KOPT-K1 (cell line): ENCODE measurements around the gene GRIK4.

ENCODE experiments used
- H3K27ac ChIP-seq: fragments of 200-600 bp; sonication (generic); 2 replicates; pipeline ENCODE4 v1.5.1; 2016; ENCODE audit warnings: antibody characterized with exemption, mild to moderate bottlenecking, low read depth, low read length; ENCODE audit not compliant: poor library complexity, severe bottlenecking
- H3K36me3 ChIP-seq: fragments of 200-600 bp; sonication (generic); 2 replicates; pipeline ENCODE4 v1.5.1; 2017; ENCODE audit warnings: antibody characterized with exemption, mild to moderate bottlenecking, low read length, moderate library complexity; ENCODE audit not compliant: insufficient read depth
- H3K9me3 ChIP-seq: fragments of 200-600 bp; sonication (generic); 2 replicates; pipeline ENCODE4 v1.5.1; 2017; ENCODE audit warnings: antibody characterized with exemption, low read length, mild to moderate bottlenecking; ENCODE audit not compliant: insufficient read depth, poor library complexity, severe bottlenecking

GRIK4 gene

GRCh38 chr11:120516461-120517389 lies 5.2 kb downstream of the GRIK4 start:
- Histone ChIP-seq H3K9me3 (no peaks in the 10 kb centered on the region), H3K27ac (no peak overlapping the region), H3K36me3 (no peaks in the 10 kb centered on the region)

DNA sequence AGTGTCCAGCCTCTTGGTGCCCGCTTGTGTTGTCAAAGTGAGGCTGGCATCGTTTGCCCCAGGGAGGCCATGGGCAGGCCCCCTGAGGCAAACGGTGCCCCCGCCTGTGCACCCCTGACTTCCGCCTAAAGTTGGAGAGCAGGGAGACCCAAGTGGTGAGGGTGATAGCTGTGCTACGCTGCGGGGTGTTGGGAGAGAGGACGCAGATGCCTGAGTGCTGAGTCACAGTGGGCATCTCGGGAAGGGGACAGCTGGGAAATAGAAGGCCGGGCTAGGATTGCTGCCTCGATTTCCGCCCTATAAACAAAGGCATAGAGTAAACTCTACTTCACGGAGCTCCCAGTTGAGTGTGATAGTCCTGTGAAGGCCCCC lies 5.8 kb downstream of the GRIK4 start:
- H3K27ac ChIP-seq, result no peak overlapping the region
- H3K9me3 ChIP-seq, result no peaks in the 10 kb centered on the region
- H3K36me3 ChIP-seq, result no peaks in the 10 kb centered on the region

DNA sequence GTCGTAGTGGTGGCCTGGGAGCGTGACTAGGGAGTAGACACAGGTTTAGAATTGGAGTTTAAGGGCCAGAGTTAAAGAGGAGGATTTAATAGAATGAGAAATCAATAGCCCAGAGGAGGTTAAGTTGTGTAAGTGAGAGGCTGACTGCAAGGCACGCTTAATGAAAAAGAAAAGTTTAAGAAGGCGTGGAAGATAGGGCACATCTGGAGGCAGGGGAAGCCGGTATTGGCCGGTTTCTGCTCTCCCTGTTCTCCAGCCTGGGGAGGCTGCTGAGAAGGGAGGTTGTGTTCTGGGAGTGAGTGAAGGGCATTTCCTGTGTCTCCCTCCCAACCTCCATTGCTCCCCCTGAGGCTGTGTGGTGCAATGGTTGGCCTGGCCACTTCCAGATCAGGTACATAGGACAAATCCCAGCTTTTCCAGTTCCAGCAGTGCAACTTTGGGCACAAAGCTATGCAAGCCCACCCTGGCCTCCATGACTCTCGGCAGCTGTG lies 6.3 kb downstream of the GRIK4 start:
- H3K9me3 ChIP-seq, result no peaks in the 10 kb centered on the region
- no peak overlapping the region for H3K27ac ChIP-seq
- H3K36me3 ChIP-seq, result no peaks in the 10 kb centered on the region

DNA sequence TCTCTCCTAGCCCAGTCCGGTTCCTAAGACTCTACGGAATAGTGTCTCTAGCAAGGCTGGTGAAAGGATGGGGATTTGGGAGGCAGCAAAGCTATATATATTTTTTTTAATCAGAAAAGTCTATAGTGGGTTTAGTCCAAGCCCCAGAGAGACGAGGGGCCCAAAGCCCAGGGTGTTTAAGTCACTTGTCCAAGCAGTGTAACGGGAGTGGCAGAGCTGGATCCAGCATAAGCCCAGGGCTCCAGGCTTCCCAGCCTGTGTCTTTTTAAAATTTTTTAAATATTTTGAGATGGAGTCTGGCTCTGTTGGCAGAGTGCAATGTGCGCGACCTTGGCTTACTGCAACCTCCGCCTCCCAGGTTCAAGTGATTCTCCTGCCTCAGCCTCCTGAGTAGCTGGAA lies 6.8 kb downstream of the GRIK4 start:
- Histone ChIP-seq H3K9me3 (no peaks in the 10 kb centered on the region), H3K27ac (no peak overlapping the region), H3K36me3 (no peaks in the 10 kb centered on the region)

DNA sequence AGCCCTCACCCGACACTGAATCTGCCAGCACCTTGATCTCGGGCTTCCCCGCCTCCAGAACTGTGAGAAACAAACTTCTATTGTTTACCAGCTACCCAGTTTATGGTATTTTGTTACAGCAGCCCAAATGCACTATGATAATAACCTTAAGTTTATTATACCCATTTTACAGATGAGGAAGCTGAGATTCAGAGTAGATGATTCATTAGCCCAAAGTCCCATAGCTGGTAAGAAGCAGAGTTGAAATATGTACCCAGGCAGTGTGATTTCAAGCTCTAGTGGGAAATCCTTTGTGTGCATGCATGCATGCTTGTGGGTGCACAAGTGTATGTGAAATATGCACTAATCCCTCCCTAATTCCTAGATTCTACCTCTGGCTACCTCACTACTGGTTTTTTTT lies 7.9 kb downstream of the GRIK4 start:
- no peaks in the 10 kb centered on the region for H3K36me3 ChIP-seq
- no peaks in the 10 kb centered on the region for H3K9me3 ChIP-seq
- no peak overlapping the region for H3K27ac ChIP-seq

GRCh38 chr11:120520091-120520822 lies 8.7 kb downstream of the GRIK4 start:
- Histone ChIP-seq H3K36me3 (no peaks in the 10 kb centered on the region), H3K9me3 (no peaks in the 10 kb centered on the region), H3K27ac (no peak overlapping the region)

DNA sequence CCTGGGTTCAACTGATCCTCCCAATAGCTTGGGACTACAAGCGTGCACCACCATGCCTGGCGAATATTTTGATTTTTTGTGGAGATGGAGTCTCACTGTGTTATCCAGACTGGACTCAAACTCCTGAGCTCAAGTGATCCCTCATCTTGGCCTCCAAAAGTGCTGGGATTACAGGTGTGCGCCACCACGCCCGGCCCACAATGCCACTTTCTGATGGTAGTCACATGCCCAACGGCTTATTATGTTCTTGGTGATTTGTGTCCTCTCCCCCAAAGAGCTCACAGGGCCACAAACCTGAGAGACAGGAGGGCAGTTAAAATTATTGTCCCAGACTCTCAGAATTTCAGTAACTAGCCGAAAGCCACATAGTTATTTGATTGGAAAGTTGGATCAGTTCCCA lies 9.6 kb downstream of the GRIK4 start:
- Histone ChIP-seq H3K36me3 (no peaks in the 10 kb centered on the region), H3K9me3 (no peaks in the 10 kb centered on the region), H3K27ac (no peak overlapping the region)

- H3K27ac ChIP-seq, result no peak overlapping the region
- no peaks in the 10 kb centered on the region for H3K36me3 ChIP-seq
- no peaks in the 10 kb centered on the region for H3K9me3 ChIP-seq
Measured at GRCh38 chr11:120522021-120522420, 10.5 kb downstream of the GRIK4 start.

GRCh38 chr11:120522736-120523135 lies 11.2 kb downstream of the GRIK4 start:
- no peak overlapping the region for H3K27ac ChIP-seq

GRCh38 chr11:120523196-120523595 lies 11.6 kb downstream of the GRIK4 start:
- Histone ChIP-seq H3K27ac (no peak overlapping the region), H3K9me3 (no peaks in the 10 kb centered on the region)

More at GRCh38 chr11:120522736-120523135, 11.2 kb downstream of the GRIK4 start:
- Histone ChIP-seq H3K36me3 (no peaks in the 10 kb centered on the region), H3K9me3 (no peaks in the 10 kb centered on the region)

DNA sequence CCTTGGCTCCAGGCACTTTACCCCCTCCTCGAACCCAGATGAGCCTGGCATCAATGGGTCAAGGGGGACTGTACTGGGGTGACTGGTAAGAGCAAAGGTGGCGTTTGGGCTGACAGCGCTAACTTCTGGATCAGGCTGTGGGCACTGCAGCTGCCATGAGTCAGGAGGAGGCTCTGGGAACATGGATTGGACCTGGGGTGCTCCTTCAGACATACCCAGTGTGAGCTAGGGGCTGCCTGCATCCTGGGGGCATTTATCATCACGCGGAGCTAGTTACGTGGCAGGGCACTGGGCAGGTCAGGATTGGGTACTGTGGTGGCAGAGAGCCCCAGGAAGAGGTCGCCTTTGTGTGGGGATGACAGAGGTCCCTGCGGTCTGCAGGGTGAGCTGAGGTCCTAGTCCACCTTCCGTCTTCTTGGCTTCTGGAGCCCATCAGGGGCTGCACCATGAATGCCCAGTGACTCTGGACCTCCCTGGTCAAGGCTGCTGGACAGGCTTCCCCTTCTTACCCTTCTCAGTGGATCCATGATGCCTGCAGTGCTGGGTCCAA lies 13.1 kb downstream of the GRIK4 start:
- no peaks in the 10 kb centered on the region for H3K36me3 ChIP-seq
- H3K9me3 ChIP-seq, result no peaks in the 10 kb centered on the region
- H3K27ac ChIP-seq, result no peak overlapping the region

More at GRCh38 chr11:120523196-120523595, 11.6 kb downstream of the GRIK4 start:
- H3K36me3 ChIP-seq, result no peaks in the 10 kb centered on the region

DNA sequence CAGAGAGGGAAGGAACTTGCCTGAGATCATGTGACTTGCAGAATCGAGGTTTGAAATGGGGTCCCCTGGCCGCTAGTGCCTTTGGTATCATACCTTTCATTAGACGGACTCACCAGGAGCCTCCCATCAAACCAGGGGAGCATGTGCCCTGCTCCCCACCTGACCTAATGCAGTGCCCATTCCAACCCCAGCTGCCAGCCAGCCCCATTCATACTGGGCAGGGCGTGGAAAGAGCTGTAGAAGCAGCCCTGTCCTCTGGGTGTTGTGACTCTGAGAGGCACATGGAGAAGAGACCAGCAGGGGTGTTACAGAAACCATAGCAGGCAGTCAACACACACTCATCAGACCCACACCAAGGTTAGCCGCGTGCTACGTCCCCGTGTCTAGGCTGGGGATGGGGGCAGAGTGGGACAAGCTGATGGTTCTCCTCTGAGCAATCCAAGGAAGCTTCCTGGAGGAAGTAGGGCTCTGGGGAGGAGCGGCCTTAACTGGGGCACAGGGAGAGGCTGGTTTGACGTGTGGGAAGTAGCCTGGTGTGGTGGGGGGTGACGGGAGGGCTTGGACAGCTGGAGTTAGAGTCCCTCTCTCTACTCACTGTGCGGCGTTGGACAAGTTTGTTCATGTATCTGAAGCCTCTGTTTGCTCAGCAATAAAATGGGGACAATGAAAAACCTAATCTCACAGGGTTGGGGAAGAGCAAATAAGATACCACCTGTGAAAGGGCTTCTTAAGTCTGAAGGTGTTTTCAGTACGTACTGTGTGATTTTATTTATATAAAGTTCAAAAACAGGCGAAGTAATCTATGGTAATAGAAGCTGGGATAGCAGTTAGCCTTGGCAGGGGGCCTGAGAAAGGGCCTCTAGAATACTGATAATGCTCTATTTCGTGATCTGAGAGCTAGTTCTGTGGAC lies 14.0 kb downstream of the GRIK4 start:
- no peak overlapping the region for H3K27ac ChIP-seq
- no peaks in the 10 kb centered on the region for H3K36me3 ChIP-seq
- no peaks in the 10 kb centered on the region for H3K9me3 ChIP-seq

DNA sequence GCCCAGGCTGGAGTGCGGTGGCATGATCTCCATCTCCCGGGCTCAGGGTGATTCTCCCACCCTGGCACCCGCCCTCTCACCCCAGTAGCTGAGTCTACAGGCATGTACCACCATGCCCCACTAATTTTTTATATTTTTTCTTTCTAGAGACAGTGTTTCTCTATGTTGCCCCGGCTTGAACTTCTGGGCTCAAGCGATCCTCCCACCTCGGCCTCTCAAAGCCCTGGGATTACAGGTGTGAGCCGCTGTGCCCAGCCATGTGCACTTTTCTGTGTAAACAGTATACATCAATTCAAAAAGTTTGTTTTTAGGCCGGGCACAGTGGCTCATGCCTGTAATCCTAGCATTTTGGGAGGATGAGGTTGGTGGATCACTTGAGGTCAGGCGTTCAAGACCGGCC lies 14.7 kb downstream of the GRIK4 start:
- H3K9me3 ChIP-seq, result no peaks in the 10 kb centered on the region
- H3K36me3 ChIP-seq, result no peaks in the 10 kb centered on the region
- H3K27ac ChIP-seq, result no peak overlapping the region

GRCh38 chr11:120527111-120527761 lies 15.7 kb downstream of the GRIK4 start:
- no peak overlapping the region for H3K27ac ChIP-seq
- no peaks in the 10 kb centered on the region for H3K9me3 ChIP-seq
- no peaks in the 10 kb centered on the region for H3K36me3 ChIP-seq
